Smooth muscle cell of trachea (primary cell): ENCODE data around the gene CXCL14. TPM values are rescaled to one million over a fixed set of nuclear protein-coding genes. Genes with fewer than 3 reads are reported as not detected.

Source experiments
- total RNA-seq: library from RNA; depleted of rRNA; stranded (reverse); fragments of >200 nt; gene quantifications from 2 replicates; pipeline ENCODE4 v1.2.1, GENCODE V29; 2014

Gene CXCL14, protein sequence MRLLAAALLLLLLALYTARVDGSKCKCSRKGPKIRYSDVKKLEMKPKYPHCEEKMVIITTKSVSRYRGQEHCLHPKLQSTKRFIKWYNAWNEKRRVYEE
- total RNA-seq = 0.33 TPM in 1 of 2 replicates, not detected in the other

DNA sequence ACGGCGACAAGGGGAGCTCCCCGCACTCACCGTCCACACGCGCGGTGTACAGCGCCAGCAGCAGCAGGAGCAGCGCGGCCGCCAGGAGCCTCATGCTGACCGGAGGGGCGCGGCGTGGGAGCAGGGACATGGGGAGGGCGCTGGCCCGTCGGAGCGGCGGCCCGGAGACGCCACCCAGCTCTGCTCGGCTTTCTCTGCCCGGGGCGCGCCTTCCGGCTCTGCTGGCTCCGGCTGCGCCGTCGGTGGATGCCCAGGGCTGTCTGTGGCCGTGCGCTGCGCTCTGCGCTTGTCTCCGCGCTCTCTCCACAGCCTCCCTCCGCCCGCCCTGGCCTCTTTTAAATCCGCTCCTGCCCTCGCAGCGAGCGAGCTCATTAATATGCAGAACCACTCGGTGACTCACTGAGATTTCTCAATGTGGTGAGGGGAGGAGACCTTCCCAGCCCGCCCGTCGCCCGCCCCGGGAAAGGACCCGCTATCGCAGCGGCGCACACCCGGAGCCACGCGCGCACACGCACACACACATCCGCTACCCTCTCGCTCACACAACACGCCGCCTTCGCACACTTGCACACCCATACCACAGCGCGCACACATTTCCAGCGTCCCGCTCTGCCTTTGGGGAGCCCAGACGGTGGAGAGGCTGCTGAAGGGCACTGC is at the start of gene CXCL14:
Gene CXCL14 (minus strand): TSS at position 307 of the 657 bp plus-strand sequence. CDS start 213 bp downstream, at position 94.

DNA sequence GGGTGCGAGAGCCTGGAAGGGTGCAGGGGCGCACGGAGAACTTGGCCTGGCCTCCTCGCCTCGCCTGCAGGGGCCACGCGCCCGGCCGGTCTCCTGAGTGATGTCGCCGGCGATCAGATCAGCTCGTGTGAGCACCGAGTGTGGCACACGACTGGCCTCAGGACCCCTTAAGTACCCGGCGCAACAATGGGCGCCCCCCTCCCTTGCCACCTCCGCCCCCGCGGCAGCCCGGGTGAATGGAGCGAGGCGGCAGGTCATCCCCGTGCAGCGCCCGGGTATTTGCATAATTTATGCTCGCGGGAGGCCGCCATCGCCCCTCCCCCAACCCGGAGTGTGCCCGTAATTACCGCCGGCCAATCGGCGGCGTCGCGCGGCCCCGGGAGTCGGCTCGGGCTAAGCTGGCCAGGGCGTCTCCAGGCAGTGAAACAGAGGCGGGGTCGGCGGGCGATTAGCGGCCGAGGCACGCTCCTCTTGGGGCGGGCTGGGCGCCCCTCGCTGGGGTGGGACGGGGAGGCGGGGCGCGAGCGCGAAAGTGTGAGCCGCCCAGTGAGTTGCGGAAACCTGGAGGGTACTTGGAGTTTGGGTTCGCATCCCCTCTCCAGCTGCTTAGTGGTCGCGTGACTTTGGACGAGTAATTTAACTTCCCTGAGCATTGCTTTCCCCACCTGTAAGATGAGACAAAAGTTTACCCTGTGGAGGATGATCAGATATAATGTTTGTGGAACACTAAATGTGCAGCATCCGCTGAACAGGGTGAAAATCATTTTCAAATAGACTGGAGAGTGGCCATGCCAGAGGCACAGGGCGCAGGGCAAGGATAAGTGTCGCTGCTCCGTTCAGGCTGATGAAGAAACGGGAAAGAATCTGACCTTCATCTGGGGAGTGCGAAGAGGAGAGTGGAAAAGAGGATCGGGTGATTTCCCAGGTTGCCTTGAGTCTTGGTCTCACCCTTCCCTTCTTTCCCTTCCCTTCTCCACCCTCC is 42.7 kb downstream of the CXCL14 start, which contains the start of gene NEUROG1:
Gene NEUROG1 (minus strand): TSS at position 145 of the 982 bp plus-strand sequence. CDS start 274 bp downstream, outside the sequence.

Other genes starting within 250 kb of the CXCL14 start
- gene MACROH2A1, start 179.8 kb downstream of the CXCL14 start, total RNA-seq = 181 and 184 TPM in 2 replicates
- gene DCANP1, start 131.6 kb downstream of the CXCL14 start, total RNA-seq = not detected in 2 replicates
- gene TIFAB, start 126.6 kb downstream of the CXCL14 start, total RNA-seq = not detected in 2 replicates
- not detected in 2 replicates for gene NEUROG1, start 43.0 kb downstream of the CXCL14 start, total RNA-seq